B cell (primary cell): ENCODE data around the gene PDLIM7. TPM values are rescaled to one million over a fixed set of nuclear protein-coding genes. Genes with fewer than 3 reads are reported as not detected.

ENCODE experiments used
- ATAC-seq: fragments of 200-7000 bp; cut with Tn5 transposase; one replicate; pipeline ENCODE4 v1.10.0; 2021; ENCODE audit warnings: low read depth, mild to moderate bottlenecking, moderate number of reproducible peaks, moderate library complexity
- CTCF ChIA-PET: fragments of 350-600 bp; sonication (Branson Sonifier 250); formaldehyde crosslinking; loops from one replicate; lab custom pipeline; 2021; ENCODE audit warnings: antibody characterized with exemption, inconsistent platforms; lab: Charles Lee
- POLR2A ChIA-PET: fragments of 350-600 bp; sonication (Branson Sonifier 250); formaldehyde crosslinking; loops from one replicate; lab custom pipeline; 2021; ENCODE audit warnings: antibody characterized with exemption; lab: Charles Lee
- DNase-seq: peaks from one replicate; pipeline ENCODE4 v3.0.0; 2013
- H2AFZ ChIP-seq: 2 replicates; pipeline ENCODE4 v1.6.1; 2012; ENCODE audit warnings: mild to moderate bottlenecking, low read depth, low read length; ENCODE audit not compliant: insufficient read depth, poor library complexity, severe bottlenecking
- H3K27ac ChIP-seq, 2 donors: 1 replicate in 1 of 2; 2 replicates in 1 of 2; pipeline ENCODE4 v1.5.1; 2012 to 2013; ENCODE audit warnings: low read length in 2 of 2, mild to moderate bottlenecking in 2 of 2, moderate library complexity in 1 of 2
- H3K27me3 ChIP-seq, 4 experiments: fragments of 200-600 bp in 1 of 4; sonication (generic) in 1 of 4; replicated peaks in 1 of 4; 1 replicate in 2 of 4; 2 replicates in 2 of 4; pipeline versions ENCODE4 v1.6.1 to v1.7.0; 2013 to 2016; ENCODE audit warnings: low read length in 3 of 4, mild to moderate bottlenecking in 2 of 4, mixed read lengths in 1 of 4, moderate library complexity in 1 of 4; ENCODE audit not compliant: insufficient read depth in 4 of 4, control insufficient read depth in 3 of 4; ENCODE audit errors: control extremely low read depth in 1 of 4
- H3K36me3 ChIP-seq, 2 experiments: replicated peaks in 1 of 2; 1 replicate in 1 of 2; 2 replicates in 1 of 2; pipeline versions ENCODE4 v1.6.1 to v1.7.1; 2013; ENCODE audit warnings: low read length in 1 of 2; ENCODE audit not compliant: insufficient read depth in 2 of 2, control insufficient read depth in 1 of 2; ENCODE audit errors: control extremely low read depth in 1 of 2, extremely low read depth in 1 of 2
- H3K4me1 ChIP-seq, 2 donors: fragments of 200-600 bp in 1 of 2; sonication (generic) in 1 of 2; 1 replicate in 1 of 2; 2 replicates in 1 of 2; pipeline versions ENCODE4 v1.5.1 to v1.6.1; 2013 to 2017; ENCODE audit warnings: low read length in 2 of 2; ENCODE audit not compliant: control insufficient read depth in 2 of 2, insufficient read depth in 2 of 2
- H3K4me2 ChIP-seq: replicated peaks from 2 replicates; pipeline ENCODE3; 2012; ENCODE audit warnings: mild to moderate bottlenecking, low read depth, low read length; ENCODE audit not compliant: poor library complexity, severe bottlenecking
- H3K4me3 ChIP-seq, 5 experiments: fragments of 200-600 bp in 1 of 5; sonication (generic) in 1 of 5; 1 replicate in 3 of 5; 2 replicates in 2 of 5; pipeline versions ENCODE4 v1.5.1 to v1.7.0; 2011 to 2016; ENCODE audit warnings: low read length in 4 of 5, mild to moderate bottlenecking in 4 of 5, low read depth in 2 of 5, control low read depth in 1 of 5, moderate library complexity in 1 of 5; ENCODE audit not compliant: insufficient read depth in 1 of 5; ENCODE audit errors: control extremely low read depth in 1 of 5, extremely low read depth in 1 of 5
- H3K79me2 ChIP-seq: fragments of 200-600 bp; sonication (generic); one replicate; pipeline ENCODE4 v1.6.0; 2016; ENCODE audit warnings: low read length; ENCODE audit not compliant: control insufficient read depth, insufficient read depth
- H3K9ac ChIP-seq: fragments of 200-600 bp; sonication (generic); 2 replicates; pipeline ENCODE4 v1.6.1; 2017; ENCODE audit warnings: mild to moderate bottlenecking, low read length, moderate library complexity
- H3K9me3 ChIP-seq, 3 donors: one replicate each; pipeline versions ENCODE4 v1.6.1 to v1.7.1; 2013; ENCODE audit warnings: low read length in 2 of 3; ENCODE audit not compliant: control insufficient read depth in 2 of 3, insufficient read depth in 1 of 3; ENCODE audit errors: control extremely low read depth in 1 of 3
- H4K20me1 ChIP-seq: 2 replicates; pipeline ENCODE4 v1.6.0; 2012; ENCODE audit warnings: mild to moderate bottlenecking, low read length; ENCODE audit not compliant: insufficient read depth, control insufficient read depth, poor library complexity, severe bottlenecking
- H3K27ac Mint-ChIP-seq: one replicate; pipeline ENCODE4 v1.8.0; 2021; ENCODE audit warnings: mixed read lengths
- H3K27me3 Mint-ChIP-seq: one replicate; pipeline ENCODE4 v1.8.0; 2021; ENCODE audit warnings: mixed read lengths
- H3K4me1 Mint-ChIP-seq: one replicate; pipeline ENCODE4 v1.8.0; 2021; ENCODE audit warnings: mixed read lengths
- H3K4me3 Mint-ChIP-seq: one replicate; pipeline ENCODE4 v1.8.0; 2021; ENCODE audit warnings: mixed read lengths
- H3K9me3 Mint-ChIP-seq: one replicate; pipeline ENCODE4 v1.8.0; 2022; ENCODE audit warnings: mixed read lengths; ENCODE audit not compliant: insufficient read depth
- EZH2 ChIP-seq: IDR thresholded peaks from 2 replicates; pipeline ENCODE4 v1.6.1; 2012; ENCODE audit warnings: borderline replicate concordance, low read depth, mild to moderate bottlenecking, moderate library complexity, low read length; ENCODE audit not compliant: insufficient read depth, poor library complexity, severe bottlenecking
- WGBS: methylation state at CpG from one replicate; pipeline ENCODE4 v1.1.5; 2013; ENCODE audit warnings: missing lambda C conversion rate; ENCODE audit not compliant: insufficient coverage; 5-methylcytosine and 5-hydroxymethylcytosine counted together
- intact Hi-C: fragments of 100-400 bp; cut with micrococcal nuclease; formaldehyde crosslinking; loops from one replicate; pipeline ENCODE4 v1.10.0; 2022
- polyA plus RNA-seq: library from polyadenylated mRNA; depleted of rRNA; stranded (reverse); fragments of >200 nt; gene quantifications from 2 replicates; pipeline ENCODE4 v1.2.3, GENCODE V29; 2012
- total RNA-seq, 2 donors: library from RNA; stranded (reverse); fragments of 120-200 nt in 1 of 2; gene quantifications; 1 replicate in 1 of 2; 2 replicates in 1 of 2; pipeline versions ENCODE4 v1.2.3 to v1.2.4, GENCODE V29; 2013 to 2022
- TF ChIP-seq, protein P1 (sequence below): fragments of 200-600 bp; IDR thresholded peaks from one replicate; pipeline ENCODE4 v1.8.0; 2022; ENCODE audit warnings: antibody characterized with exemption, mild to moderate bottlenecking

PDLIM7 gene
- total and polyA plus RNA-seq, 2 donors (not counting 1 experiment from before 2014, with no cell fraction given), result 23.9 to 25.8 TPM

DNA sequence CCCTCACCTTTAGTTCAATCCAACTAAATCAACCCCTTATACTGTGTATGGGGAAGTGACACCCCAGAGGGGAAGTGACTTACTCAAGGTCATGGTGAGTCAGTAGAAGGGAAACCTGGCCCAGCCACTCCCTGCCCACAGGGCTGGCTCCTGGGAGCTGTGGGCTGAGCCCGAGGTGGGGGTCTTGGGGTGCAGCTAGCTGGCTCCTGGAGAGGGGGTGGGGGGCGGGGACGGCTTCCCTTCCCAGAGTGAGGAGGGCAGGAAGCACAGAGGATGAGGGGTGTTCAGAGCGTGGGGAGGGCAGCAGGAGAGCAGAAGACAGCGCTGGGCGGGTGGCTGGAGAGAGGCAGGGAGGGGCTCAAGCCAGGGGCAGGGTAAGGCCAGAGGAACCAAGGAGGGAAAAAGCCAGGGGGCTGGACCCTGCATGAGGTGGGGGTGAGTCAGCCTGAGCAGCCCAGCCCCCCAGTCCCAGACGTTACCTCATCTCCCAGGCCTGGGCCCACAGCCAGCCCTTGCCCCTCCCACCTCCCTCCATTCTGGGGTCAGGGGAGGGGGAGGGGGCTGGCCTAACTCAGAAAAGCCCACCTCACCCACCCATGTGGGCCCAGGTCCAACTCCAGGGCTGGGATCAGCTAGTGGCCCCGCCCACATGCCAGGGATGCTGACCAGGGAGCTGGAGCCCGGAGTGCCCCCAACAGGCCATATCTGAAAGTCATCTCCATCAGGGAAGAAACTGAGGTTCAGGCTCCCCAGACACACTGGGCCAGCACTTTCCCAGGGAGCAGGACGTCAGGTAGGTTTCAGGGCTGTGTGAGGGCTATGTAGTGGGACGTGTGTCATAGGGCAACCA is 2.8 kb downstream of the PDLIM7 start:
- TF ChIP-seq EZH2, result no peak
- TF ChIP-seq, protein P1, sequence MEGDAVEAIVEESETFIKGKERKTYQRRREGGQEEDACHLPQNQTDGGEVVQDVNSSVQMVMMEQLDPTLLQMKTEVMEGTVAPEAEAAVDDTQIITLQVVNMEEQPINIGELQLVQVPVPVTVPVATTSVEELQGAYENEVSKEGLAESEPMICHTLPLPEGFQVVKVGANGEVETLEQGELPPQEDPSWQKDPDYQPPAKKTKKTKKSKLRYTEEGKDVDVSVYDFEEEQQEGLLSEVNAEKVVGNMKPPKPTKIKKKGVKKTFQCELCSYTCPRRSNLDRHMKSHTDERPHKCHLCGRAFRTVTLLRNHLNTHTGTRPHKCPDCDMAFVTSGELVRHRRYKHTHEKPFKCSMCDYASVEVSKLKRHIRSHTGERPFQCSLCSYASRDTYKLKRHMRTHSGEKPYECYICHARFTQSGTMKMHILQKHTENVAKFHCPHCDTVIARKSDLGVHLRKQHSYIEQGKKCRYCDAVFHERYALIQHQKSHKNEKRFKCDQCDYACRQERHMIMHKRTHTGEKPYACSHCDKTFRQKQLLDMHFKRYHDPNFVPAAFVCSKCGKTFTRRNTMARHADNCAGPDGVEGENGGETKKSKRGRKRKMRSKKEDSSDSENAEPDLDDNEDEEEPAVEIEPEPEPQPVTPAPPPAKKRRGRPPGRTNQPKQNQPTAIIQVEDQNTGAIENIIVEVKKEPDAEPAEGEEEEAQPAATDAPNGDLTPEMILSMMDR, result no peak
- Histone ChIP-seq H3K27ac (peak overlapping the region; percentile 29 to 63), H3K4me3 (no peak overlapping the region), H3K27me3 (peaks cover 0 to 10% (median 4%) of the 10 kb centered on the region in 4 experiments), H3K79me2 (peaks cover 9% of the 10 kb centered on the region), H3K4me2 (peak overlapping the region; percentile 46), H4K20me1 (peaks cover 10% of the 10 kb centered on the region), H3K9ac (no peak overlapping the region), H2AFZ (no peak overlapping the region), H3K9me3 (peaks cover 0 to 10% (median 0%) of the 10 kb centered on the region in 3 donors), H3K4me1 (peaks cover 37 to 50% of the 10 kb centered on the region in 2 donors), H3K36me3 (no peaks in the 10 kb centered on the region)
- ATAC-seq, result peak; percentile 36
- POLR2A ChIA-PET, result interaction anchor here (0.7 to 1.1 kb wide), 3 partner anchors 38 to 105 kb away, joined by 3 to 4 read pairs (median 3); partner anchors contain the start of gene B4GALT7
- intact Hi-C loops, result no loop called here
- peaks cover 54% of the 10 kb centered on the region for H3K4me1 Mint-ChIP-seq
- H3K9me3 Mint-ChIP-seq, result no peaks in the 10 kb centered on the region
- CTCF ChIA-PET, result interaction anchor here (1.1 to 2.5 kb wide), 6 partner anchors 22 to 185 kb away, joined by 3 to 11 read pairs (median 5); partner anchors contain the start of gene DDX41
- 59% methylated on average over 9 of the region's 11 CpGs for WGBS
- peak overlapping the region; percentile 77 for H3K27ac Mint-ChIP-seq
- DNase-seq, result peak; percentile 71
- H3K4me3 Mint-ChIP-seq, result peak overlapping the region; percentile 39
- peaks cover 3% of the 10 kb centered on the region for H3K27me3 Mint-ChIP-seq
